Measurements from ENCODE around the gene PAM. TPM values are rescaled to one million over a fixed set of nuclear protein-coding genes. Genes with fewer than 3 reads are reported as not detected.
"Not testable (repeated sequence)": the region's sequence is repeated elsewhere in the genome, so short reads cannot be mapped to it uniquely, and the experiment has no call there.

The PAM gene
- total and polyA plus RNA-seq, 12 donors: 488 to 1,485 (median 1,074) TPM

DNA sequence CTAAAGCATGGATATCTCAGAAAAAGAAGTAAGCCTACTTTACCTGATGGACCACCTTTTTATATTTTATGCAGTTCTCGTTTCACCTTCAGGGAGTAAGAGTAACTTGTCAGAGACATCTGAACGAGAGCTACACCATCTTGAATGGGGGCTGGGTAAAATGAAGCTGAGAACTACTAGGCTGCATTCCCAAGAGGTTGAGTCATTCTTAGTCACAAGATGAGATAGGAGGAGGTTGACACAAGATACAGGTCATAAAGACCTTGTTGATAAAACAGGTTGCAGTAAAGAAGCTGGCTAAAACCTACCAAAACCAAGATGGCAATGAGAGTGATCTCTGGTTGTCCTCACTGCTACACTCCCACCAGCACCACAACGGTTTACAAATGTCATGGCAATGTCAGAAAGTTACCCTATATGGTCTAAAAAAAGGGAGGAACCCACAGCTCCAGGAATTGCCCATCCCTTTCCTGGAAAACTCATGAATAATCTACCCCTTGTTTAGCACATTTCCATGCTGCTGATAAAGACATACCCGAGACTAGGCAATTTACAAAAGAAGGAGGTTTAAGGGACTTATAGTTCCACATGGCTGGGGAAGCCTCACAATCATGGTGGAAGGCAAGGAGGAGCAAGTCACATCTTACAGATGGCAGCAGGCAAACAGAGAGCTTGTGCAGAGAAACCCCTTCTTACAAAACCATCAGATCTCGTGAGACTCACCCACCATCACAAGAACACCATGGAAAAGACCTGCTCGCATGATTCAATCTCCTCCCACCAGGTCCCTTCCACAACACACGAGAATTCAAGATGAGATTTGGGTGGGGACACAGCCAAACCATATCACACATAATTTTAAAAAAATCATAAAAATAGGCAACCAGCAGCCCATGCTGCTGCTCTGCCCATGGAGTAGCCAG lies 302.4 kb downstream of the PAM start:
- TF ChIP-seq CTCF (IDR thresholded peaks at IDR 0.05): no peak

DNA sequence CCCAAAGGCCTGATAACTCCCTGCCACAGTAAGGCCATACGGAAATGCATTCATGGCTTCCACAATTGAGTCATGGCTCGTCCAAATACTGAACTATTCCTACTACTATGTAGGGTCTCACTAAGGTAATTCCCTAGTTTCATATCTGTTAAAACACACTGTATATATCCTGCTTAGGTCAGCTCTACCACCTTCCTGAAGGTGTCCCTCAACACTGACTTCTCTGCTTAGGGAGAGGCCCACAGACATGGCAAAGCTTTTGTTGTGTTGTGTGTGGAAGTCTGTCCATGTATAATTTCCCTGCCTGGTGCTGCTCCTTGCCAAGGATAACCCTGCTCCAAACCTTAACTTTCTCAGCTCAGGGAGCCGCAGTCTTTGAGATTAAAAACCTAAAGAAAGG lies 304.4 kb downstream of the PAM start:
- no peaks in the 10 kb centered on the region for H3K4me1 ChIP-seq
- intact Hi-C loops (cut with DNase I): no loop called here
- H3K9me3 ChIP-seq: peaks cover 0 to 4% (median 0%) of the 10 kb centered on the region in 11 donors
- WGBS, 2 donors: 85 to 88% methylated on average over 3 of the region's 3 CpGs
- no peaks in the 10 kb centered on the region for H3K36me3 ChIP-seq
- no peak overlapping the region for H3K4me3 ChIP-seq
- ATAC-seq: no peak
- no peak for DNase-seq
- H3K27ac ChIP-seq: no peak overlapping the region
- H3K27me3 ChIP-seq: no peaks in the 10 kb centered on the region
- TF ChIP-seq CTCF (IDR thresholded peaks at IDR 0.05): no peak

More for the DNA sequence above, 302.4 kb downstream of the PAM start:
- intact Hi-C loops (cut with DNase I): no loop called here
- no peaks in the 10 kb centered on the region for H3K4me1 ChIP-seq
- ATAC-seq (no peak), DNase-seq (no peak)
- no peaks in the 10 kb centered on the region for H3K27me3 ChIP-seq
- H3K9me3 ChIP-seq: peaks cover 0 to 4% (median 0%) of the 10 kb centered on the region in 11 donors
- no peak overlapping the region for H3K4me3 ChIP-seq
- H3K36me3 ChIP-seq: no peaks in the 10 kb centered on the region
- 70 to 79% methylated on average over 7 of the region's 7 CpGs for WGBS, 2 donors
- H3K27ac ChIP-seq: no peak overlapping the region

DNA sequence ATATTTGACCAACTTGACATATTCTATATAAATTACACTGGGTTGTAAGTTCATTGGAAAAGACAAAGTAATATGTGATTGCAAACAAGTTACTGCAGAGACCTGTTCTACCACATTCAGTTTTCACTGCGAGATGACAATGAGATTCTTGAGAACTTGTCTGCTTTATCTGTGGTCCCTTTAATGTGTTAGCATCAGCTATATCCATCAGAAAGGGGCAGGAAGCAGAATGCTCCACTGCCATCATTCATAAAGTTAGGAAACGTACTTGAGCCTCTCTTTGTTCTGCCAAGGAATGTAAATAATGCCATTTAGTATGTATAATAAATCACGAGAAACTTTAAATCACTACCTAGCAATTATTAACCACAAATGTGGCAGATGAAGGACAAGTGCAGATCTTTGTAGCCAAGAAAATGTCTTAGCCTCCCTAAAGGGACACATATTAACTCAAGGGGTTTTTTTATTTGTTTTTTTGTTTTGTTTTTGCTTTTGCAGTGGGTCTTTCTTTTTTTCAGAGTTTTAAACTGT lies 305.4 kb downstream of the PAM start:
- Histone ChIP-seq H3K27ac (no peak overlapping the region), H3K4me1 (no peaks in the 10 kb centered on the region), H3K4me3 (no peak overlapping the region), H3K27me3 (no peaks in the 10 kb centered on the region), H3K36me3 (no peaks in the 10 kb centered on the region), H3K9me3 (peaks cover 0 to 3% (median 0%) of the 10 kb centered on the region in 11 donors)
- intact Hi-C loops (cut with DNase I): no loop called here
- WGBS, 2 donors: 54% methylated on average over 3 of the region's 3 CpGs
- ATAC-seq: no peak
- no peak for TF ChIP-seq CTCF (IDR thresholded peaks at IDR 0.05)
- DNase-seq: no peak

GRCh38 chr5:103066326-103066725 lies 311.2 kb downstream of the PAM start:
- no peaks in the 10 kb centered on the region for H3K36me3 ChIP-seq
- ATAC-seq (no peak), DNase-seq (no peak)
- H3K4me1 ChIP-seq: no peaks in the 10 kb centered on the region
- H3K27me3 ChIP-seq: no peaks in the 10 kb centered on the region
- no peak for TF ChIP-seq CTCF (IDR thresholded peaks at IDR 0.05)
- H3K27ac ChIP-seq: no peak overlapping the region
- intact Hi-C loops (cut with DNase I): no loop called here
- 69 to 83% methylated on average over 1 of the region's 1 CpG for WGBS, 2 donors
- H3K4me3 ChIP-seq: no peak overlapping the region
- H3K9me3 ChIP-seq: no peaks in the 10 kb centered on the region

- H3K4me1 ChIP-seq; ATAC-seq; intact Hi-C loops (cut with DNase I); H3K4me3 ChIP-seq; DNase-seq; H3K27me3 ChIP-seq; H3K36me3 ChIP-seq; H3K27ac ChIP-seq: not testable (repeated sequence)
- peaks cover 0 to 54% (median 24%) of the 10 kb centered on the region in 11 donors for H3K9me3 ChIP-seq
- WGBS, 2 donors: 81 to 86% methylated on average over 4 of the region's 4 CpGs
Observed at GRCh38 chr5:103073500-103073899, 318.4 kb downstream of the PAM start.

Measured in heart right ventricle (tissue), 16 donors.